SK-N-MC (cell line): ENCODE results near the gene NEB.

Experiments
- DNase-seq: peaks from one replicate; pipeline ENCODE4 v3.0.0-alpha.2; 2011; ENCODE audit warnings: low read depth, low spot score
- H3K27ac ChIP-seq: fragments of 200-600 bp; sonication (generic); 2 replicates; pipeline ENCODE4 v1.5.1; 2016; ENCODE audit warnings: mixed run types
- H3K36me3 ChIP-seq: fragments of 200-600 bp; sonication (generic); 2 replicates; pipeline ENCODE4 v1.6.1; 2017; ENCODE audit warnings: antibody characterized with exemption, low read length, mixed read lengths; ENCODE audit not compliant: insufficient read depth
- H3K4me3 ChIP-seq: fragments of 200-600 bp; sonication (generic); 2 replicates; pipeline ENCODE4 v1.5.1; 2016
- H3K9ac ChIP-seq: fragments of 200-600 bp; sonication (generic); 2 replicates; pipeline ENCODE4 v1.8.0; 2017; ENCODE audit warnings: mixed run types, mixed read lengths; ENCODE audit not compliant: insufficient read length
- H3K9me3 ChIP-seq: fragments of 200-600 bp; sonication (generic); 2 replicates; pipeline ENCODE4 v1.6.1; 2017; ENCODE audit warnings: low read depth, mild to moderate bottlenecking, antibody characterized with exemption, low read length, moderate library complexity, mixed read lengths
- EZH2 ChIP-seq: fragments of 200-600 bp; sonication (generic); IDR thresholded peaks from one replicate; pipeline ENCODE4 v1.6.1; 2017; ENCODE audit warnings: antibody characterized with exemption
- FOXP2 ChIP-seq: optimal IDR thresholded peaks from 2 replicates; pipeline ENCODE3; 2011; ENCODE audit warnings: mild to moderate bottlenecking, moderate library complexity; ENCODE audit not compliant: insufficient read depth; ENCODE audit errors: extremely low read length, control extremely low read depth
- POLR2AphosphoS5 ChIP-seq: IDR thresholded peaks from 2 replicates; pipeline ENCODE4 v1.6.1; 2012; ENCODE audit warnings: mild to moderate bottlenecking, low read depth, low read length, borderline replicate concordance

NEB gene

DNA sequence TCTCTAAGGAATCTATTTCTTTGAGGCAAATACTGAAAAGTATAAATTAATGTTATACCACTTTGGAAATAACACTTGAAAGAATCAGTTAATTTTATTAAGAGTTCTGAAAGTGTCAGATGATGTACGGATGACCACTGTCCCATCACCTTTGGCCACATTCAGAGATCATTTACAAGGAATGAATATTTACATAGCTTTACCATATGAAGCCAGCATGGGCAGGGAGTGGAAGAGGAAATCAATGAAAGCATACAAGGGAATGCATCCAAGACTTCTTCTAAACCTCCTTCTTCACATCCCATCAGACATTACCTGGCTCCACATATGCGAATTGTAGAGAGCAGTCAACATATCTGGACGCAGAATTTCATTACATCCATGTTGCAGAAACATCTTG lies 201.1 kb downstream of the NEB start:
- TF ChIP-seq EZH2 (no peak), FOXP2 (no peak), POLR2AphosphoS5 (no peak)
- no peaks in the 10 kb centered on the region for H3K36me3 ChIP-seq

DNA sequence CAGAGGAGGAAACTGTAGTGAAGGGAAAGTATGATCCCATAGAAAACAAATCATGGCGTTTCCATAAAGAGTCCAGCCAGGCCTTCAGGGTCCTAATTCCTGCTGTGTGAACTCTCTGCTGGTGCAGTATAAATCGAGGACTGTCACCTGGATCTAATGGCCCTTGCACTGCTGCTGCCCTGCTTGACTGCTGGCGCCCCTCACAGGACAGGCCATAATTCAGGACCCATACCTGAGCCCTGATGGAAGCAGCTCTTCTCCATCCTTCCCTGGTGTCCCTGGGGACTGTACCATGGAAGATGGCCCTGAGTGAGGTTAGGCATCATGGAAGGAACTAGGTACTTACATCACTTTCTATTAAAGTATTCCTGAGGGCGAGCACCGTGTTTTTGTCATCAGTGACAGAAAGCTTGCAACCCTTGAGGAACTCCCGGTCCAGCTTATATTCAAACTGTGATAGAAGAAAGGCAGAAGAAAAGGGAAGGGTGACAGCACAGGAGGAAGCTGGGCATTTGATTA lies 207.6 kb downstream of the NEB start:
- no peak for DNase-seq

More for the DNA sequence above, 201.1 kb downstream of the NEB start:
- H3K27ac ChIP-seq: no peak overlapping the region
- H3K9me3 ChIP-seq: no peaks in the 10 kb centered on the region
- no peak overlapping the region for H3K4me3 ChIP-seq
- DNase-seq: no peak
- no peak overlapping the region for H3K9ac ChIP-seq

DNA sequence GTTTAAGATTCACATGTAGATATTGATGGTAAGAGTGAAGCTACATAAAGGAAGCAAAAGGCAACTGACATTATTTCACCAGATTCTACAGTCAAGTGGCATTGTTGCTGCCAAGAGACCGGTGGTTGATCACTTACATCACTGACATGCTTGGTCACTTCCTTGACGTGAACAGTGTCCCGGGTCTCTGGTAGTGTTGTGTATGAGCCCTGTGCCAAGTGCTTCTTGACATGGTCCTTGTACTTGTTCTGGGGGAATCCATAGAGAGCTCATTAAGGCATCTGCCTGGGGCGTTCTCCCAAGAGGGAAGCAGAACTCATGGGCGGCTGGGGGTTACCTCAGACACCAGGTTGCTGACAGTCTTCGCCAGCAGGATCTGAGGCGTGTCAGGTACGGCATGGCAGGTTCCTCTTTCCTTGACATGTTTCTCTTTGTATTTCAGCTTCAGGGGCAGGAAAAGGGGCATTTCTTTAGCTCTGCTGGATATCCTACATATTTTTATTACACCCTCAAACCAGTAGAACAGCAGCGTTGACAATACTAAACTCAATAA lies 208.4 kb downstream of the NEB start:
- TF ChIP-seq FOXP2: no peak
- no peak for TF ChIP-seq POLR2AphosphoS5
- TF ChIP-seq EZH2: no peak
- DNase-seq: no peak
- H3K4me3 ChIP-seq: no peak overlapping the region
- no peaks in the 10 kb centered on the region for H3K36me3 ChIP-seq
- no peak overlapping the region for H3K27ac ChIP-seq
- no peaks in the 10 kb centered on the region for H3K9me3 ChIP-seq
- no peak overlapping the region for H3K9ac ChIP-seq

More for the DNA sequence above, 207.6 kb downstream of the NEB start:
- no peak for TF ChIP-seq POLR2AphosphoS5
- H3K27ac ChIP-seq: no peak overlapping the region
- H3K9ac ChIP-seq: no peak overlapping the region
- no peaks in the 10 kb centered on the region for H3K9me3 ChIP-seq
- no peaks in the 10 kb centered on the region for H3K36me3 ChIP-seq
- no peak overlapping the region for H3K4me3 ChIP-seq

DNA sequence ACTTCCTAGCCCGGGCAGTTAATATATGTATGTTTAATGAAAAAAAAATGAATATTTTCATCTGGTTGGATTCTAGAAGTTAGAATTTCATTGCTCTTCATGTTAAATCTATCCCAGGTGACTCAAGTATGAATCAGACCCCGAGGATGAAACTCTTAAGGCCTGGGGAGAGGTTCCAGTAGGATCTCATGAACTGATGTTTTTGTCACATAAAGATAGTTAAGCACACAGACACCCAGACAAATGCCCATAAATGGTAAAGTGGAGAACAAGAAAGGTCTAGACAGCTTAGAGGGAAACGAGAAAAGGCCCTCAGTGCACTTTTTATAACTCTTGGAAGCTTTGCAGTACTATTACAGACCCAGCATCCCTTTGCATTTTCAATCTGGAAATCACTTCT lies 210.4 kb downstream of the NEB start:
- Histone ChIP-seq H3K9ac (no peak overlapping the region), H3K9me3 (no peaks in the 10 kb centered on the region), H3K4me3 (no peak overlapping the region), H3K36me3 (no peaks in the 10 kb centered on the region), H3K27ac (no peak overlapping the region)
- DNase-seq: no peak
- TF ChIP-seq EZH2 (no peak), FOXP2 (no peak), POLR2AphosphoS5 (no peak)

DNA sequence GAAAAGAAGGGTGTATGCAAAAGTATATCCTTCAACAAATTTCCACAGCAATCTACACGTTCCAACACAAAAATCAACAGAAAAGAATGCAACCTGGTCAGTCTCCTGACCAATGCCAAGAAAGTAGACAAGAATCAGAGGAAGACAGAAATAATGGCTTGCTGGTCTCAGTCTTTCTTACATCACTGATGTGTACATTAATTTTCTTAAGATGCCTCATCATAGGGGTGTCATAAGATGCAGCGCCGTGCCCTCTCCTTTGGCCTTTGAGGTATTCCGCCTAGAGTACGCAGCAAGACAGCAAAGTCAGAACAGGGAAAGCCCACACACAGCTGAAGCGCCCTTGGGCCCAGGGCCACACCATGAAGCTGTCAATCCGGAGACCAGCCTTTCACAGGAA lies 211.7 kb downstream of the NEB start:
- TF ChIP-seq FOXP2: no peak
- no peak for TF ChIP-seq EZH2
- no peak for TF ChIP-seq POLR2AphosphoS5
- no peak overlapping the region for H3K9ac ChIP-seq
- H3K27ac ChIP-seq: no peak overlapping the region
- no peaks in the 10 kb centered on the region for H3K9me3 ChIP-seq
- H3K36me3 ChIP-seq: no peaks in the 10 kb centered on the region
- no peak for DNase-seq
- no peak overlapping the region for H3K4me3 ChIP-seq

DNA sequence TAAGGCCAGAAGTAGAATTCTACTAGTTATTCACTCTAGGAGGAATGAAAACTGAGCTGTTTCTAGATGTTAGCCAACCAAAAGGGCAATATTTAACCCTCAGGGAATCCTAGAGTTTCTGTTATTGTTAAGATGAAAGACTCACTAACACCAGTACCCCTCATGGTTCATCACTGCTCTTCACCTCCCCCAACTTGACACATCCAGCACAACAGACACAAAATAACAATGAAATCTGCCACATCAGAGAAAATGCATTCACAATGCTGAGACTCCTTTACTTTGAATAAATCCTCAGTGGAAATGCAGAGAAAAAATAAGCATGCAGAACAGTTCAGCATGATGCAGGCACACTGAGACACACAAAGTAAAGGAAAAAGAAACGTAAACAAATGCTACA lies 213.3 kb downstream of the NEB start:
- no peak for DNase-seq
- Histone ChIP-seq H3K9me3 (no peaks in the 10 kb centered on the region), H3K4me3 (no peak overlapping the region), H3K36me3 (no peaks in the 10 kb centered on the region), H3K9ac (no peak overlapping the region), H3K27ac (0 out of 2 replicates have a peak overlapping the region, but pooled peaks have one; percentile 15)
- TF ChIP-seq EZH2 (no peak), POLR2AphosphoS5 (no peak)

DNA sequence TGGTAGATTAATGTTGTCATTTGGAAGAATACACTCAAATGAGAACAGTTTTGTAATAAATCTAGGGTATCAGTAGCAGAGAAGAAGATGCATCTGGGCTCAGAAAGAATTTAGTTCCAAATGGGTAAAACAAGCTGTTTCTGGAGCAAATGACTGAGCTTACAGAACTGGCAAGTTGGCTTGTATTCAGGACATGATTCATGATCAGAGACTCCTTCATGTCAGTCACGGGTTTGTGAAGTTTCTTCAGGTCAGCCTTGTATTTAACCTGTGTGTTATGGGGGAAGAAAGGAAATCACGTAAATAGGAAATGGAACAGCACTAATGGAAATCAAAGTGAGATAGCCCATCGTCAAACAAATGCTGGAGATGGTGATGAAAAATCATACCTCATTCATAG lies 215.5 kb downstream of the NEB start:
- no peak for DNase-seq
- no peak overlapping the region for H3K27ac ChIP-seq
- no peak overlapping the region for H3K9ac ChIP-seq
- H3K9me3 ChIP-seq: no peaks in the 10 kb centered on the region
- TF ChIP-seq EZH2 (no peak), POLR2AphosphoS5 (no peak), FOXP2 (no peak)
- H3K4me3 ChIP-seq: no peak overlapping the region
- H3K36me3 ChIP-seq: no peaks in the 10 kb centered on the region

DNA sequence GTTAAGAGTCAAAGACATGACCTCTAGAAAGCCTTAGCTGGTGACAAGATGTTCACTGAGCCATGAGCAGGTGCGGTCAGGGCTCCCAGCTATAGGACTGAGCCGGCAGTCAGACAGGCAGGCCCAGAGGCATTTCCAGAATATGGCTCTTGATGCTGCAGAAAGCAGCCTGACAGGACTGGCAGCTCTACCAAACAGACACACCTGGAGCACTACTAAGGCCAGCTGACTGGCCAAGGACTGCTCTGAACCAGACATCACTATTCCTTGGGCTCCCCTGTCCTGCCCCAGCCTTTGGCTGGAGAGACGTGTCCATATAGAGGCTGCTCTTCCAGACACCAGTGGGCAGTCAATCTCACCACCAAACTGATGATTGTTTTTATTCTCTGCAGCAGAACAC lies 225.8 kb downstream of the NEB start:
- no peaks in the 10 kb centered on the region for H3K9me3 ChIP-seq
- H3K9ac ChIP-seq: no peak overlapping the region
- H3K4me3 ChIP-seq: no peak overlapping the region
- TF ChIP-seq EZH2: no peak
- peaks cover 11% of the 10 kb centered on the region; the same call in 1 of the 2 replicates for H3K36me3 ChIP-seq
- DNase-seq: no peak
- no peak overlapping the region for H3K27ac ChIP-seq

DNA sequence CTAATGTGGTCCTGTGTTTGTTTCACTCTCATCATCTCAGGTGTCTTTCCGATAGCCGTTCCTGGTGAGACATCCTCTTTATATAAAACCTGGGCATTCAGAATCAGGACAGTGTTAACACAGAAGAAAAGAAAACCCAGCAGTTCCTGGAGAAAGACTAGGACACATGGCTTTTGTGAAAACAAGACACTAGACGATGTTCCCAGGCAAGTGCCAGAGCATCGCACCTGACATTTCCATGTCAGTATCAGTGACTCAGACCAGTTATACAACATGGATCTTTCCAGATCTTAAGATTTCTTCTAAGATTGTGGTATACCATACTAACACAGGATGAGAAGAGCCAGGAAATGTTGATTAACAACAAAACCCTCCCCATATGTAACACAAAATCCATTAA lies 228.1 kb downstream of the NEB start:
- DNase-seq: no peak
- no peak overlapping the region for H3K4me3 ChIP-seq
- H3K9ac ChIP-seq: no peak overlapping the region
- TF ChIP-seq POLR2AphosphoS5 (no peak), EZH2 (no peak), FOXP2 (no peak)
- H3K9me3 ChIP-seq: no peaks in the 10 kb centered on the region
- no peak overlapping the region for H3K27ac ChIP-seq
- H3K36me3 ChIP-seq: peaks cover 11% of the 10 kb centered on the region; the same call in 1 of the 2 replicates
